GM12801 (cell line): ENCODE measurements around the gene VLDLR.

Experiments
- TF ChIP-seq, protein P1 (sequence below): IDR thresholded peaks from one replicate; pipeline ENCODE4 v1.5.1; 2011; ENCODE audit warnings: control low read depth; ENCODE audit not compliant: insufficient read length; ENCODE audit errors: extremely low read depth

The VLDLR gene

GRCh38 chr9:2620919-2621721 is 467 bp upstream of the VLDLR start:
- TF ChIP-seq, protein P1, sequence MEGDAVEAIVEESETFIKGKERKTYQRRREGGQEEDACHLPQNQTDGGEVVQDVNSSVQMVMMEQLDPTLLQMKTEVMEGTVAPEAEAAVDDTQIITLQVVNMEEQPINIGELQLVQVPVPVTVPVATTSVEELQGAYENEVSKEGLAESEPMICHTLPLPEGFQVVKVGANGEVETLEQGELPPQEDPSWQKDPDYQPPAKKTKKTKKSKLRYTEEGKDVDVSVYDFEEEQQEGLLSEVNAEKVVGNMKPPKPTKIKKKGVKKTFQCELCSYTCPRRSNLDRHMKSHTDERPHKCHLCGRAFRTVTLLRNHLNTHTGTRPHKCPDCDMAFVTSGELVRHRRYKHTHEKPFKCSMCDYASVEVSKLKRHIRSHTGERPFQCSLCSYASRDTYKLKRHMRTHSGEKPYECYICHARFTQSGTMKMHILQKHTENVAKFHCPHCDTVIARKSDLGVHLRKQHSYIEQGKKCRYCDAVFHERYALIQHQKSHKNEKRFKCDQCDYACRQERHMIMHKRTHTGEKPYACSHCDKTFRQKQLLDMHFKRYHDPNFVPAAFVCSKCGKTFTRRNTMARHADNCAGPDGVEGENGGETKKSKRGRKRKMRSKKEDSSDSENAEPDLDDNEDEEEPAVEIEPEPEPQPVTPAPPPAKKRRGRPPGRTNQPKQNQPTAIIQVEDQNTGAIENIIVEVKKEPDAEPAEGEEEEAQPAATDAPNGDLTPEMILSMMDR, result no peak

GRCh38 chr9:2622461-2623287 is 1.1 kb downstream of the VLDLR start:
- TF ChIP-seq, protein P1, result no peak

DNA sequence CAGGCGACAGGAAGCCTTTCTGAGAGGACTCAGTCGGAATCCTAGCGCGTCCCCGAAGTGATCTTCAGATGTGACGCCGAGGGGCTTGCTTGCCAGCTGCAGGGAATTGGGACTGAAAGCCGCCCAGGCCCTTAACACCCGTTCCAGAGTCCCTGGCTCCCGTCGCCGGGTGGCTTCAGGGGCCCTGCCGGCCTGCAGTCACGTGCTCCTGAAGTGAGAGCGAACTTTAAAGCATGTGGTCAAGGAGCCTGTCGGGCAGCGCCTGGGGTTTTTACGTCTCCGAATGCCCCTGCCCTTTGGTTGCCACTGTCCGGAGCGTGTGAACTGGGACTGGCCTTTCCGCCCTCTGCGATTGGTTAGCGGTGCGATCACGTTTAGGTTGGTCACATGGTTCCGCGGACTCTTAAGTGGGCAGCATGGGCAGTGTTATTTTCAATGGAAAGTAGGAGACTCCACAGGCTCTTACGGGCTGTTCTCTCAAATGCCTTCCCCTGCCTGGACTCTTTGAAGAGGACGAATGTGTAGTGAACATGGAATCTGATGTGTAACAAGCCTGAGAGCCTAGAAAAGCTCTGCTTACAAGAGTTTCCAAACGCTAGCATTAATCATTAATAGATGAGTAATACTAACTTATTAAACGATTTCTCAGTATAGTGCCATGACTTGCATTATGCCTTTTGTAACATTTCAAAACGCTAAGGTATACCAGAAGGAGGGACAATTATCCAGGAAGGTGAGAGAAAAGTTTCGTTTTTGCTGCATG is 1.9 kb downstream of the VLDLR start:
- TF ChIP-seq, protein P1, result no peak

DNA sequence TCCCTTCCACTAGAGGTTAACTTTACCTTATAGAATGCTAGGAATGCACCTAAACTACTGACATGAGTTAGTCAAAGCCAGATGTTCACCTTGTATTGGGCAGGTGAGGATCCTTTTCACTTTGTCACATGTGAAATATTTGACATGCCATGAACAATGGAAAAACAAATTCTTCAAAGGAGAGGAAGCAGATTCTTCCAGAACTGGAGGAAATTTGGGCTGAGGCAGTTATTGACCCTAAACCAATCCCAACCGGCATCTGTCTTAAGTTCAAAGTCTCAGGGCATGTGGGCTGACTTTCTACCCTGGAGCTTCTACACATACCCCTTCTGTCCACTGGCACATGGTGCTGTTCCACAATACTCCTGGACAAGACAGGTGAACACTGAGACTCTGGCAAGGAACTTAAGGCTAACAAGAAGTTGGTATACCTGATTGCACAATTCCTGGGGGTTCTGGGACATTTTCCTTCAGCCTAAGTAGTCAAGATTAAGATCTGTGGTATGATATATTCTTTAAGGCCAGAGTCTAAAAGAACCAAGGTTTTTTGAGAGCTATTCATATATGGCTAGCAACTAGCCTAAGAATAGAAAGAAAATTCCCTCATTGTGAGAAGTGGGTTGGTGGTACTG is 2.6 kb downstream of the VLDLR start:
- TF ChIP-seq, protein P1, result no peak

- TF ChIP-seq, protein P1, result no peak
Measured at GRCh38 chr9:2625427-2625826, 3.8 kb downstream of the VLDLR start.

GRCh38 chr9:2628919-2629318 is 7.3 kb downstream of the VLDLR start:
- TF ChIP-seq, protein P1, result no peak
